ENCODE measurements around the gene UTRN.

The UTRN gene

GRCh38 chr6:144314003-144314485, 28.9 kb downstream of the UTRN start:
- DNase-seq, result no peak

- DNase-seq, result no peak
These were observed 29.4 kb downstream of the UTRN start for GRCh38 chr6:144314562-144314961.

GRCh38 chr6:144315226-144315980, 30.3 kb downstream of the UTRN start:
- no peak for DNase-seq

DNA sequence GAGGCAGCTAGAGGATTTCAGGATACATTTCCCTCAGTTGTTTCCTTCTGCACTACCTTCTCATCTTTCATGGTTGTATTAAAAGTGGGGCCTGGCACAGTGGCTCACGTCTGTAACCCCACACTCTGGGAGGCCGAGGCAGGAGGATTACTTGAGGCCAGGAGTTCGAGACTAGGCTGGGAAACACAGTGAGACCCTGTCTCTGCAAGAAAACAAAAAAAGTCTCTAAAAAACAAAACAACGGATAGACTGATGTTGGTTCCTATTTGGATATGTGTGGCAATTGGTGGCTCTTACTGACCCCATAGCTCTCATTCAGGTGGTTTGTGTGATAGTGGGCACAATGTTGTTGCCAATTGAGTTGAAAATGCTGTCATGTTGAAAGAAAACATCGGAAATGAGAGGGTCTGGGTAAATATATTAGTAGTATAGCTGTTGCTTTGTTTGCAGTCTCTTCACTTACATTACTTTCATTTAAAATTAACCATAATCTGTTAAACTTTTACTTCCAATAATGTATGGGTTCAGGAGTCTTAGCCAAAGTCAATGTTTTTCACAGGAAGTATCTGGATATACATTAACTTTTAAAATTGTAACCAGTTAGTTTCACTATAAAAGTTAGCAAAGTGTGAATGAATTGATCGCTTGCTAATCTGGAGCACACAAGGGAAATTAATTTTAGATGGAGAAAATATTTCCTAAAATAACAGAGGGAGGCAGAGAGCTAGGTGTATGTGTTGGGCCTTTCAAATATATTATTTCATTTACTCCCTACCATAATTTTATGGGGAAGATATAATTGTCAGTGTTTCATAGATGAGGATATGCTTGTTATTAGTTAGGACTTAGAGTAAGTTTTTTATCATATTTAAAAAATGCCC, 31.1 kb downstream of the UTRN start:
- DNase-seq, result no peak

GRCh38 chr6:144316862-144317195, 31.7 kb downstream of the UTRN start:
- DNase-seq, result no peak

- no peak for DNase-seq
These were observed 32.6 kb downstream of the UTRN start for GRCh38 chr6:144317736-144318135.

DNA sequence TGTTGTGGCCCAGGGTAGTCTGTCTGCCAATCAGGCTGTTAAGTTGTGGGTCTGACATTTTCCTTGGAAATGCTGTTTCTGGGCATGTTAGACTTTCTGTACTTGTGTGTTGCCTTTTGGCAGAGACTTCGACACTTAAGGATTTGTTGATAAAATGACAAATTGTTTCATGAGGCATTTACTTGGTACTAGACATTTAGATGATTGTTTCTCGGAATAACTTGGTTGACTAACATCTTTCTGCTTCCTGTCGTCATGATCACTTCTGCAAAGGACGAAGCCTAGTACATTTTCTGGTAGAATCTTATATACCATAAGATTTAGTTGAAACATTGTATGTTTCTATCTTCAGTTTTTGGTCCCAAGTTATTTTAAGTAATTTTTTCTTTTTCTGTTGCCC, 34.1 kb downstream of the UTRN start:
- DNase-seq, result peak in 2 of 3 donors; percentile 62 to 69

DNA sequence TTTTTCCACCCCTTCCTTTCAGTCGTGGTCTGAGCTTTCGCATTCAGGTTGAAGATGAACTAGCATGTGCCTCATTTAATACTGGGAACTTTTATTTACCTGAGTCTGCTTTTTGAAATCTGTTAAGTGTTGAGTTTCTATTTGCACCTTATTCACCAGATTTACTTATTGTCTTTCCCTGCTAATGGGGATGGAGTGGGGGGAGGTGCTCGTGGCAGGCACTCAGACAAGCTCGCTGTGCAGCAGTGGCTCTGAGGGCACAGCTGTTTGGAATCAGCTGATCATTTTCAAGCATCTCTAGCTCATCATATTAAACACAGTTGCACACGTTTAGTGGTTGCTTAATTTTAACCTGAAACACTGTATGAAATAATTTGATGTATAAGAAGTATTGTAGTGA, 35.6 kb downstream of the UTRN start:
- no peak for DNase-seq

GRCh38 chr6:144321839-144322591, 36.9 kb downstream of the UTRN start:
- peak in 2 of 3 donors; percentile 42 to 47 for DNase-seq

GRCh38 chr6:144325232-144325631, 40.1 kb downstream of the UTRN start:
- no peak for DNase-seq

- no peak for DNase-seq
These were observed 41.3 kb downstream of the UTRN start for GRCh38 chr6:144326393-144326792.

DNA sequence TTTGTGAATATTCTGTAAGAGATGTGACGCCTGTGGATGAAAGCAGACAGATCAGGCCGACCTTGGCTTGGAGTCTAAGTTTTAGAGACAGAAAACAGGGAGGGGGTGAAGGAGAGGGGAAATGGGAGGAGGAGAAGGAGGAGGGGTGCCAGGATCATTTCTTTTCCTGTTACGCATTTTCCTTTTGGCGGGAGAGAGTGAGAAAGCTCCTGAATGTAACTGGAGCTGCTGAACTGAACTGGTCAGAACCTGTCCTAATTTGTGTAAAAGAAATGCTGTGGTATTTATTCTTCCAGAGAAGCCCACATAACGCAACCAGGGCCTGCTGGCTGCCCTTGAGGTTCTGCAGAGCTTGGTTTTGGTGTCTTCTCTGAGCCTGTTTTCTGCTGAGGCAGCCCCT, 41.9 kb downstream of the UTRN start:
- DNase-seq, result no peak

DNA sequence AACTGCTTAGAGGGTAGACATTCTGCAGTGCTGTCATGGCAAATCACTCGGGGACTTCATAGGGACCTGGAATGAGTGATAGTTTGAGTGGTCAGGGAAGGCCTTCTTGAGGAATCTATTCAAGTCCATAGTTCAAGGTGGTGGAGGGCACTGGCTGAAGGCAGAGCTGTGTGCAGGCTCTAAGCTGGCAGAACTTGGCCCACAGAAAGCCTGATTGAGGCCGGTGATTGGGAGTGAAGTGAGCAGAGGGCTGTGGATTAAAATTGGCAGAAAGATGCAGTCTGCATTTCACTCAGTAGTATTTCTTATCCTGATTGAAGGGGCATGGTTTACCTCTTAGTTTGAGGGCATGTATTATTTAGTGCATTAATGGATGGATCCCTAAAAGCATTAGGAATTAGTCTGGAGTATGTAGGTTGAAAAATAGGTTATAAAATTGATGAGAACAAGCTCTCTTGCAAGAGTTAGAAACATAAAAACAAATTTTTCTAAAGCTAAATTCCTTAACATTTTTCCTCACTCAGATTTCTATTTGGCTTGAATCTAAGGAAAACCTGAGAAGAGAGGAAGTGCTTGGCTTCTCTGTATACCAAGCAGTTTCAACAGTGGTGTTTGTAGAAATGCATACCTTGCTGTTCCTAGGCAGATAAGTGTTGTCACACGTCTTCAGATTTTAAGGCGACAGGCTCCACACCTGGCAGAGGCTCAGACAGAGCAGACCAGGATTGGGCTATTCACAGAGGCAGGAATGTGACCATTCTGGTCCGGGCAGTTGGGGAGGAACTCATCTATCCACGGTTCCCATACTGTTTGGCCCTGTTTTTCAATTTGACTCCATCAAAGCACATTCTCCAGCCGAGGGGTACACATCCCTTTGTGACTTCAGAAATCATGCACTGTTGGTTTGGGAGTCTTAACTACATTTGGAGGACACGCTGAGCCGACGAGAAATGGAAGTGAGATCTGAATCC, 45.2 kb downstream of the UTRN start:
- no peak for DNase-seq

DNA sequence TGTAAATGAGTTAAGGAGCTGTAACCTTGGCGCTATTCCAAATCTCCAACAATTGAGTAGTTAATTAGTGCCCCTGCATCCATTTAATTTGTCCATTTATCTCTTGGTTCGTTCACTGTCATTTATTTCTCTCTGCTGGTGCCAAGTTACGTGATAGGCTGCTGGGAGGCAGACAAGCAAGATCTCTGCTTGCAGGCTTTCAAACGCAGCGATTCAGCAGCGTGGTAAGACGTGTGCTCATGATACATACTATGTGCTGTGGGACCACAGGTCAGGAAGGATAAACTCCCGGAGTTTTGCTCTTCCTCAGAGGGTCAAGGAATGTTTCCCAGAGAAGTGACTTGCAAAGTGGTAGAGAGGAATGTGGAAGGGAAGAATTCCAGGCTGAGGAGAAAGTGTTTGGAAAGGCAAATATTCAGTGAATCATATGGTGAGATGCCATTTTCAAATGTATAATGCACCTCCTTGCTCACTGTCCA, 46.4 kb downstream of the UTRN start:
- DNase-seq, result no peak

GRCh38 chr6:144332177-144332576, 47.0 kb downstream of the UTRN start:
- DNase-seq, result no peak

GRCh38 chr6:144334150-144334708, 49.1 kb downstream of the UTRN start:
- DNase-seq, result peak; percentile 60 to 63 (median 61)

All from suppressor macrophage treated with lipopolysaccharide for 1 hour (primary cell).